Upper lobe of right lung (tissue), 1 donor: ENCODE results near the gene NKAPL. TPM values are rescaled to one million over a fixed set of nuclear protein-coding genes. Genes with fewer than 3 reads are reported as not detected.

Experiments used
- ATAC-seq: fragments of 200-7000 bp; cut with Tn5 transposase; one replicate; pipeline ENCODE4 v1.9.1; 2020; ENCODE audit warnings: mild to moderate bottlenecking, moderate library complexity
- DNase-seq: peaks from one replicate; pipeline ENCODE4 v3.0.0-alpha.2; 2020
- H3K27ac ChIP-seq: fragments of 200-600 bp; one replicate; pipeline ENCODE4 v1.8.0; 2022
- H3K27me3 ChIP-seq: fragments of 200-600 bp; one replicate; pipeline ENCODE4 v1.8.0; 2022; ENCODE audit warnings: mild to moderate bottlenecking
- H3K36me3 ChIP-seq: fragments of 200-600 bp; one replicate; pipeline ENCODE4 v1.8.0; 2022
- H3K4me1 ChIP-seq: fragments of 200-600 bp; one replicate; pipeline ENCODE4 v1.8.0; 2022
- H3K4me3 ChIP-seq: fragments of 200-600 bp; one replicate; pipeline ENCODE4 v1.8.0; 2022; ENCODE audit warnings: mild to moderate bottlenecking
- H3K9me3 ChIP-seq: fragments of 200-600 bp; one replicate; pipeline ENCODE4 v1.8.0; 2022
- intact Hi-C: fragments of 100-400 bp; cut with DNase I; formaldehyde crosslinking; loops from one replicate; pipeline ENCODE4 v1.11.0; 2022
- total RNA-seq: library from RNA; stranded (reverse); fragmentation: NEBNext Ultra II Directional; extraction: Animal tissue kit (Norgen Biotek cat#: 25700); gene quantifications from one replicate; pipeline ENCODE4 v1.2.1, GENCODE V29; 2021
- TF ChIP-seq, protein P1 (sequence below): fragments of 200-600 bp; IDR thresholded peaks from one replicate; pipeline ENCODE4 v1.8.0; 2022; ENCODE audit warnings: antibody characterized with exemption
- donor health status: DM: no; HTN: yes; CAD: no; lungs with severe emphysema.

The NKAPL gene
- total RNA-seq, 1 donor from 2014 or later, result 0.87 TPM

DNA sequence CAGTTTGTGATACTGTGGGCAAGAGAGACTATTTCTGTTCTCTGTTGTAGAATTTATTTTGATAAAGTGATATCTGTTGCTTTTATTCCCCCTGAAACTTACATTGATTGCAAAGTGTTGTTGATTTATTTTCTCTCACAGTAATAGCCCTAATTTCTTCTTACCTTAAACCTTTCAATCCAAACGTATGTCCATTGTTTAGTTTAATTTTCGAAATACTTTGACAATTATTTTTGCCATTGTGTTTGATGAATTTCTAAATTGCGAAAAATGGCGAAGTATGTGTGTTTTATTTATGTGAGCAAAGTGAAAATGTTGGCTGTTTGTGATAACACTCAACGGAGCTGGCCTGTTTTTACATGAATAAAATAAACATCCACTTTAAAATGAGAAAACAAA is 7.5 kb downstream of the NKAPL start:
- peak overlapping the region; percentile 89 for H3K27ac ChIP-seq
- no peak for DNase-seq
- intact Hi-C loops, result no loop called here

DNA sequence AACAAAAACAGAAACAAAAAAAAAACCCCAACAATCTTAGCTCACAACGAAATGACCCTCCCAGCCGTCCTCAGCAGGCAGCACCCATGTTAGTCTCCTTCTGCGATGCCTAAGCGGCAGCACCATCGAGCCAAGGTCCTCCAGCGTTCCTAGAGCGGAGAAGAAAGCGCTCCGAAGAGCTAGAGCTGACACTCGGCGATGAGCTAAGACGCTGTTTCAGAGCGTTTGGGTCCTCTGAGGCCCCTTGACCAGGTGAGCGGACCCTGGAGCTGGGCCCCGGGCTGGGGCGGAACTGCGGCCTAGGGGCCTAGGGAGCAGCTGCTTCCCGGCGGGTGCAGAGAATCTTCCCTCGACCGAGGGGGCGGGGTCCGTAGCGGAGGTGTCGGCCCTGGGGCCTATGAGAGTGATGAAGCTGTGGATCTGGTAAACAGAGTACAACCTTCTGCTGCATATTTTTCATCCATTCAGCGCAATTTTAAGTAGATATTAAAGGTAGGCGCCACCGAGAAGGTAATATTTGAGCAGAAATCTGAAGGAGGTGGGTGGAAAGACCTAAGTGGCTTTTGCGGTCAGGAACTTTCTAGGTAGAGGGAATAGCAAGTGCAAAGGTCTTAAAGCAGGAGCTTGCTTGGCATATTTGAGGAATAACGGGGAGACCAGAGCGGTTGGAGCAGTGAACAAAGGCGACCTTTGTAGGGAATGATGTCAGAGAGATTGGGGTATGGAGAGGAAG is 8.0 kb downstream of the NKAPL start, which contains the start of gene ZSCAN26:
TSS of gene ZSCAN26 (plus strand) at position 182 of the 733 bp plus-strand sequence. CDS start 4,777 bp downstream, outside the sequence.
- ATAC-seq, result peak; percentile 98
- H3K9me3 ChIP-seq, result no peaks in the 10 kb centered on the region
- H3K4me1 ChIP-seq, result peaks cover 15% of the 10 kb centered on the region
- H3K4me3 ChIP-seq, result peak within 1 kb of the TSS; percentile 71
- H3K27me3 ChIP-seq, result no peaks in the 10 kb centered on the region
- intact Hi-C loops, result no loop called here
- TF ChIP-seq, protein P1, sequence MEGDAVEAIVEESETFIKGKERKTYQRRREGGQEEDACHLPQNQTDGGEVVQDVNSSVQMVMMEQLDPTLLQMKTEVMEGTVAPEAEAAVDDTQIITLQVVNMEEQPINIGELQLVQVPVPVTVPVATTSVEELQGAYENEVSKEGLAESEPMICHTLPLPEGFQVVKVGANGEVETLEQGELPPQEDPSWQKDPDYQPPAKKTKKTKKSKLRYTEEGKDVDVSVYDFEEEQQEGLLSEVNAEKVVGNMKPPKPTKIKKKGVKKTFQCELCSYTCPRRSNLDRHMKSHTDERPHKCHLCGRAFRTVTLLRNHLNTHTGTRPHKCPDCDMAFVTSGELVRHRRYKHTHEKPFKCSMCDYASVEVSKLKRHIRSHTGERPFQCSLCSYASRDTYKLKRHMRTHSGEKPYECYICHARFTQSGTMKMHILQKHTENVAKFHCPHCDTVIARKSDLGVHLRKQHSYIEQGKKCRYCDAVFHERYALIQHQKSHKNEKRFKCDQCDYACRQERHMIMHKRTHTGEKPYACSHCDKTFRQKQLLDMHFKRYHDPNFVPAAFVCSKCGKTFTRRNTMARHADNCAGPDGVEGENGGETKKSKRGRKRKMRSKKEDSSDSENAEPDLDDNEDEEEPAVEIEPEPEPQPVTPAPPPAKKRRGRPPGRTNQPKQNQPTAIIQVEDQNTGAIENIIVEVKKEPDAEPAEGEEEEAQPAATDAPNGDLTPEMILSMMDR, result no peak
- peak within 1 kb of the TSS; percentile 89 for H3K27ac ChIP-seq
- DNase-seq, result peak; percentile 90
- peaks cover 4% of the 10 kb centered on the region for H3K36me3 ChIP-seq

More for the DNA sequence above, 7.5 kb downstream of the NKAPL start:
- H3K4me3 ChIP-seq, result peak overlapping the region; percentile 71
- H3K36me3 ChIP-seq, result no peaks in the 10 kb centered on the region
- peaks cover 15% of the 10 kb centered on the region for H3K4me1 ChIP-seq
- H3K27me3 ChIP-seq, result no peaks in the 10 kb centered on the region
- TF ChIP-seq, protein P1, result no peak
- ATAC-seq, result no peak
- H3K9me3 ChIP-seq, result no peaks in the 10 kb centered on the region

DNA sequence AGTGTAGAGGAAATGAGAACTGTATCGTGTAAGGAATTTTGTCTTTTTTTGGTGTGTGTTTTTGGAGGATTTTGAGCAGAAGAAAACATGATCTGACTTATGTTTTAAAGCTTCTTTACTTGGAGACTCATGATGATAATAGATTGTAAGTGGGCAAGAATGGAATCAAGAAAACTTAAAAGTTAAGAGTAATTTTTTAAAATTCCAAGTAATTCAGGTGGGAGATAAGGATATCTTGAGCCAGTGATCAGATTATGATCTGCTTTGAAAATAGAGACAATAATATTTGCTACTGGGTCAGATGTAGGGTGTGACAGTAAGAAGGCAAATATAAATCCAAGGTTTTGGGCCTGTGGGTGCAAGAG is 8.6 kb downstream of the NKAPL start:
- intact Hi-C loops, result no loop called here
- DNase-seq (no peak), ATAC-seq (no peak)
- TF ChIP-seq, protein P1, result no peak
- Histone ChIP-seq H3K27ac (peak overlapping the region; percentile 89), H3K4me1 (peaks cover 15% of the 10 kb centered on the region), H3K36me3 (peaks cover 10% of the 10 kb centered on the region), H3K9me3 (no peaks in the 10 kb centered on the region), H3K27me3 (no peaks in the 10 kb centered on the region), H3K4me3 (peak overlapping the region; percentile 71)

- DNase-seq, result no peak
- TF ChIP-seq, protein P1, result no peak
- intact Hi-C loops, result no loop called here
- no peak for ATAC-seq
- no peak overlapping the region for H3K4me3 ChIP-seq
- no peaks in the 10 kb centered on the region for H3K27me3 ChIP-seq
- H3K4me1 ChIP-seq, result peaks cover 15% of the 10 kb centered on the region
- no peaks in the 10 kb centered on the region for H3K9me3 ChIP-seq
- no peak overlapping the region for H3K27ac ChIP-seq
- H3K36me3 ChIP-seq, result peaks cover 28% of the 10 kb centered on the region
Measured at GRCh38 chr6:28269492-28269891, 10.4 kb downstream of the NKAPL start.

- Histone ChIP-seq H3K4me3 (no peak overlapping the region), H3K36me3 (peaks cover 54% of the 10 kb centered on the region), H3K4me1 (no peaks in the 10 kb centered on the region), H3K27ac (no peak overlapping the region), H3K9me3 (no peaks in the 10 kb centered on the region), H3K27me3 (no peaks in the 10 kb centered on the region)
- DNase-seq (no peak), ATAC-seq (no peak)
- intact Hi-C loops, result no loop called here
- TF ChIP-seq, protein P1, result no peak
Measured at GRCh38 chr6:28274888-28275287, 15.8 kb downstream of the NKAPL start.
